Liver (tissue), 3 donors: ENCODE data around the gene FLVCR2.

Experiments used
- CTCF ChIP-seq: fragments of 150-350 bp; IDR thresholded peaks from 2 replicates; pipeline ENCODE4 v1.5.1; 2017; ENCODE audit warnings: improper control_type of control experiment, low read depth, low read length; ENCODE audit not compliant: missing input control
- GABPA ChIP-seq, 2 donors: IDR thresholded peaks in 1 of 2; conservative IDR thresholded peaks in 1 of 2; 2 replicates each; pipeline ENCODE4 v1.6.1; 2016; ENCODE audit warnings: antibody characterized with exemption in 2 of 2, mild to moderate bottlenecking in 1 of 2, moderate library complexity in 1 of 2
- MAX ChIP-seq: IDR thresholded peaks from 2 replicates; pipeline ENCODE4 v1.6.1; 2016; ENCODE audit warnings: antibody characterized with exemption
- RAD21 ChIP-seq, 2 donors: IDR thresholded peaks; 2 replicates each; pipeline ENCODE4 v1.6.1; 2016; ENCODE audit warnings: antibody characterized with exemption in 2 of 2, mild to moderate bottlenecking in 2 of 2
- donor health status: healthy.
- donor health status: healthy.

- TF ChIP-seq CTCF (no peak), GABPA (IDR thresholded peaks at IDR 0.05 in 1 of 2, conservative IDR thresholded peaks at IDR 0.05 in 1 of 2) (no peak), RAD21 (IDR thresholded peaks at IDR 0.05) (no peak), MAX (no peak)
These were observed 84.5 kb downstream of the FLVCR2 start for GRCh38 chr14:75662966-75663365.
